AG20443 (cell line): ENCODE measurements around the gene KDM8.

ENCODE experiments used
- DNase-seq: peaks from one replicate; pipeline ENCODE4 v3.0.0; 2012; ENCODE audit warnings: low spot score, mixed read lengths

KDM8 gene

DNA sequence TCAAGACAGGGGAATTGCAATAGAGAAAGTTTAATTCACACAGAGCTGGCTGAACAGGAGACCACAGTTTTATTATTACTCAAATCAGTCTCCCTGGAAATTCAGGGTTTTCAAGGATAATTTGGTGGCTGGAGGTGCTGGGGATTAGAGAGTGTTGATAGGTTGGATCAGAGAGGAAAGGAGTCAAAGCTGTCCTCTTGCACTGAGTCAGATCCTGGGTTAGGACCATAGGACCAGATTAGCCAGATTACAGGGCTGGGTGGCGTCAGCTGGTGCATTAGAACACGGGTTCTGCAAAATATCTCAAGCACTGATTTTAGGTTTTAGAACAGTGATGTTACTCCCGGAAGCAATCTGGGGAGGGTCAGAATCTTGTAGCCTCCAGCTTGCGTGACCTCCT lies 67.0 kb downstream of the KDM8 start:
- DNase-seq = no peak
